ENCODE measurements around the gene RPL7A. TPM values are rescaled to one million over a fixed set of nuclear protein-coding genes. Genes with fewer than 3 reads are reported as not detected.

Gene RPL7A
- total and polyA plus RNA-seq, 9 donors = 3,805 to 6,397 (median 4,279) TPM

DNA sequence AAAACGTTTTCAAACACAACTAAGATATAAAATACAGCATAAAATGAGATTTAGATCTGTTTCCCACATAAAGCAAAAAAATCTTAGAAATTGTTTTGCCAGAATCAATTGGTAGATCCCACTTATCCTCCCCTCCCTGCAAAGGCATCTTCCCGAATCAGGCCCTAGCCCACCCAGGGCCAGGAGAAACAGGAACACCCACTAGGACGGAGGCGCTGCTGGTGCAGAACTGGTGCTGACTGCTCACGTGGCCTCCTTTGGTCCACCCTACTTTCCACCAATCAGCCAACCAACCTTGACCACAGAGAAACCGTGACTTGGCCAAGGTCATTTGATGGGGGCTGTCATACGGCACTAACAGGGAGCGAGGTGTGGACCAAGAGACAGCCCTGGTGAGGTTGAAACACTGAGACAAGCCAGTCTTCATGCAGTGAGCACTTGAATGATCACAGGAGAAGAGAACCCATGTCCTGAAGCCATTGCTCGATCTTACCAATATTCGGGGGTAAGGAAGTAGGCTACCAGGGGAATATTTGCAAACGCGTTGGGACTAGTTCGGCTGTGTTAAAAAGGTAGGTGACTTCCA, 13.6 kb downstream of the RPL7A start:
- H3K36me3 ChIP-seq = no peaks in the 10 kb centered on the region
- no peaks in the 10 kb centered on the region for H3K27me3 ChIP-seq
- TF ChIP-seq POLR2A (IDR thresholded peaks at IDR 0.05) (no peak), EP300 (IDR thresholded peaks at IDR 0.05) (no peak)
- peaks cover 6% of the 10 kb centered on the region for H3K4me1 ChIP-seq (ENCODE audit: insufficient read depth)
- no peak overlapping the region for H3K27ac ChIP-seq
- 63 to 70% (median 68%) methylated on average over 13 of the region's 13 CpGs for WGBS, 3 donors
- DNase-seq = no peak
- H3K4me3 ChIP-seq = no peak overlapping the region
- intact Hi-C loops (cut with DNase I) = no loop called here
- H3K9me3 ChIP-seq = no peaks in the 10 kb centered on the region

DNA sequence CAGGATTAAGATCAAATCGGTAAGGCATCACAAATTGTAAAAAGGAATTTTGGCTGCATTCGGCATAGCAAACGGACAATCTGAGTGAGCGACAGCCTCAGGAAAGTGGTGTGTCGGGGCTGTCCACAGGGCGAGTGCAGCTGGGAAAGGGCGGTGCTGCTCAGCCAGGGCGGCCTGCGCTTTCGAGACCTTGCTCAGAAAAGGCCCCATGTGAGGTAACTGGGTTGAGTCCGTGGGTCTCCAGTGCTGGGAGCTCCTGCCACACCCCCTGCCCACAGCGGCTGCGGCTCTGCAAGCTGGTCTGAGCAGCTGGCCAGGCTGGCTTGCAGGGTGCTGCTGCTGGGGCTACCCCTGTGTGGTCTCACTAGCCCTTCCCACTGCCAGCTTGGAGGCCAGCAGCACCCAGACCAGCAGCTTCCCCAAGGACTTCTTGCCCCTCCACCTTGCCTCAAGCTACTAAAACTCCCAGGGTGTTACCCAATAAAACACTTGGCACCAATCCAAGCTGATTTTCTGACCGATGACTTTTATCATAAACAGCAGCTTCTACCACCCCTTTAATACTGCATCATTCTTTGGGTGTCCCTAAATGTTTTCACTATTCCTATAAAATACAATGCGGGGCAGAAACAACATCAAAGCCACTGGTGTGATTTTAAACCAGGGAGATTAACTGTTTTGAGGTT, 14.5 kb downstream of the RPL7A start:
- H3K27ac ChIP-seq = no peak overlapping the region
- 75 to 81% (median 77%) methylated on average over 15 of the region's 15 CpGs for WGBS, 3 donors

DNA sequence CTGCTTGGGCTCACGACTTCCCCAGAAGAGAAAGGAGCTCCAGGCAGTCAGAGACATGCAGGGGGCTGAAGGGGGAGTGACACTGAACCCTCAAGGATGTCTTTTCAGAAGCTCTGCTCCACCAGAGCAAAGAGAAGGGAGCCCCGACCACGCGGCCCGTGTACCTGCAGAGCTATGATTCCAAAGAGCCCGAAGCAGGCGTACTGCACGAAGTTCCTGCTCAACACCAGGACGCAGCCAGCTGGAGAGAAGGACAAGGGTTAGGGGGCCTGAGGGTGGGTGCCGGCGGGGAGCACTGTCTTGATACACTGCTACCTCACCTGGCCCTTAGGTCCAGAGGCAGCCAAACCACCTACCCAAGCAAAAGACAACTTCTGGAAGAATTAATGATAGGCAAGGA, 18.4 kb downstream of the RPL7A start:
- H3K27me3 ChIP-seq = no peaks in the 10 kb centered on the region
- TF ChIP-seq EP300 (IDR thresholded peaks at IDR 0.05) = no peak
- TF ChIP-seq POLR2A (IDR thresholded peaks at IDR 0.05) = no peak
- TF ChIP-seq, protein P1, sequence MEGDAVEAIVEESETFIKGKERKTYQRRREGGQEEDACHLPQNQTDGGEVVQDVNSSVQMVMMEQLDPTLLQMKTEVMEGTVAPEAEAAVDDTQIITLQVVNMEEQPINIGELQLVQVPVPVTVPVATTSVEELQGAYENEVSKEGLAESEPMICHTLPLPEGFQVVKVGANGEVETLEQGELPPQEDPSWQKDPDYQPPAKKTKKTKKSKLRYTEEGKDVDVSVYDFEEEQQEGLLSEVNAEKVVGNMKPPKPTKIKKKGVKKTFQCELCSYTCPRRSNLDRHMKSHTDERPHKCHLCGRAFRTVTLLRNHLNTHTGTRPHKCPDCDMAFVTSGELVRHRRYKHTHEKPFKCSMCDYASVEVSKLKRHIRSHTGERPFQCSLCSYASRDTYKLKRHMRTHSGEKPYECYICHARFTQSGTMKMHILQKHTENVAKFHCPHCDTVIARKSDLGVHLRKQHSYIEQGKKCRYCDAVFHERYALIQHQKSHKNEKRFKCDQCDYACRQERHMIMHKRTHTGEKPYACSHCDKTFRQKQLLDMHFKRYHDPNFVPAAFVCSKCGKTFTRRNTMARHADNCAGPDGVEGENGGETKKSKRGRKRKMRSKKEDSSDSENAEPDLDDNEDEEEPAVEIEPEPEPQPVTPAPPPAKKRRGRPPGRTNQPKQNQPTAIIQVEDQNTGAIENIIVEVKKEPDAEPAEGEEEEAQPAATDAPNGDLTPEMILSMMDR (IDR thresholded peaks at IDR 0.05) = no peak
- intact Hi-C loops (cut with DNase I) = no loop called here
- WGBS, 3 donors = 84 to 96% (median 88%) methylated on average over 11 of the region's 11 CpGs
- peaks cover 4% of the 10 kb centered on the region for H3K4me1 ChIP-seq (ENCODE audit: insufficient read depth)
- no peak for DNase-seq
- H3K4me3 ChIP-seq = no peak overlapping the region
- no peaks in the 10 kb centered on the region for H3K9me3 ChIP-seq
- no peak overlapping the region for H3K27ac ChIP-seq
- no peaks in the 10 kb centered on the region for H3K36me3 ChIP-seq

More for the DNA sequence above, 14.5 kb downstream of the RPL7A start:
- no peak for DNase-seq
- Histone ChIP-seq H3K4me1 (ENCODE audit: insufficient read depth) (no peaks in the 10 kb centered on the region), H3K27me3 (no peaks in the 10 kb centered on the region), H3K36me3 (no peaks in the 10 kb centered on the region), H3K9me3 (no peaks in the 10 kb centered on the region), H3K4me3 (no peak overlapping the region)
- TF ChIP-seq, protein P1 (IDR thresholded peaks at IDR 0.05) = no peak
- no peak for TF ChIP-seq EP300 (IDR thresholded peaks at IDR 0.05)
- no peak for TF ChIP-seq POLR2A (IDR thresholded peaks at IDR 0.05)
- intact Hi-C loops (cut with DNase I) = no loop called here

- intact Hi-C loops (cut with DNase I) = no loop called here
- no peak for DNase-seq
- TF ChIP-seq POLR2A (IDR thresholded peaks at IDR 0.05) = no peak
- TF ChIP-seq EP300 (IDR thresholded peaks at IDR 0.05) = no peak
- TF ChIP-seq, protein P1 (IDR thresholded peaks at IDR 0.05) = no peak
- Histone ChIP-seq H3K27me3 (no peaks in the 10 kb centered on the region), H3K27ac (no peak overlapping the region), H3K9me3 (no peaks in the 10 kb centered on the region), H3K4me3 (no peak overlapping the region), H3K4me1 (ENCODE audit: insufficient read depth) (peaks cover 10% of the 10 kb centered on the region), H3K36me3 (no peaks in the 10 kb centered on the region)
- WGBS, 3 donors = 85 to 91% (median 89%) methylated on average over 22 of the region's 22 CpGs
Observed at GRCh38 chr9:133367221-133367620, 19.2 kb downstream of the RPL7A start.

- WGBS, 3 donors = 77 to 82% (median 77%) methylated on average over 9 to 10 of the region's 10 CpGs
- no peak overlapping the region for H3K27ac ChIP-seq
- no peaks in the 10 kb centered on the region for H3K9me3 ChIP-seq
- H3K4me1 ChIP-seq (ENCODE audit: insufficient read depth) = peaks cover 11% of the 10 kb centered on the region
- no peak for TF ChIP-seq POLR2A (IDR thresholded peaks at IDR 0.05)
- TF ChIP-seq, protein P1 (IDR thresholded peaks at IDR 0.05) = no peak
- TF ChIP-seq EP300 (IDR thresholded peaks at IDR 0.05) = no peak
- no peaks in the 10 kb centered on the region for H3K27me3 ChIP-seq
- H3K36me3 ChIP-seq = no peaks in the 10 kb centered on the region
- no peak overlapping the region for H3K4me3 ChIP-seq
- DNase-seq = no peak
- intact Hi-C loops (cut with DNase I) = no loop called here
Observed at GRCh38 chr9:133367778-133368177, 19.8 kb downstream of the RPL7A start.
